Neural cell (in vitro differentiated cells): ENCODE measurements around the gene PATL2.

Experiments used
- EP300 ChIP-seq: fragments of 450-650 bp; conservative IDR thresholded peaks from 2 replicates; pipeline ENCODE4 v1.6.1; 2014; ENCODE audit warnings: antibody characterized with exemption, mild to moderate bottlenecking, moderate library complexity; ENCODE audit not compliant: poor library complexity, severe bottlenecking
- RAD21 ChIP-seq: fragments of 450-650 bp; conservative IDR thresholded peaks from 2 replicates; pipeline ENCODE4 v1.6.1; 2014; ENCODE audit warnings: antibody characterized with exemption, mild to moderate bottlenecking, moderate library complexity
- TF ChIP-seq, protein P1 (sequence below): fragments of 450-650 bp; IDR thresholded peaks from 2 replicates; pipeline ENCODE4 v1.5.1; 2014; ENCODE audit warnings: antibody characterized with exemption, mild to moderate bottlenecking, moderate library complexity; ENCODE audit not compliant: poor library complexity, severe bottlenecking
- TF ChIP-seq, protein P2 (sequence below): IDR thresholded peaks from 2 replicates; pipeline ENCODE4 v1.6.1; 2012; ENCODE audit warnings: borderline replicate concordance

DNA sequence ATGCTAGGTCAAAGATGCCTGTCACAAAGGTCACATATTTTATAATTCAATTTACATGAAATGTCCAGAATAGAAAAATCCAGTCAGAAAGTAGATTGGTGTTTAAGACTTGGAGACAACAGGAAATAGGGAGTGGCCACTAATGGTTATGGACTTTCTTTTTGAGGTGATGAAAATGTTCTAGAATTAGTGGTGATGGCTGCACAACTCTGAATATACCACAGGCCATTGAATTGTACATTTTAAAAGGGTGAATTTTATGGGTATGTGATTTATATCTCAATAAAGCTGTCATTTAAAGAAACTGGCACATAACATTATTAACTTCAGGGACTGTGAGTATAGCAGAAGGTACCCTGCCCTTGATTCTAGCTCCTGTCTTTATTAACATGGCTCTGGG is 63.5 kb downstream of the PATL2 start:
- TF ChIP-seq, protein P1, sequence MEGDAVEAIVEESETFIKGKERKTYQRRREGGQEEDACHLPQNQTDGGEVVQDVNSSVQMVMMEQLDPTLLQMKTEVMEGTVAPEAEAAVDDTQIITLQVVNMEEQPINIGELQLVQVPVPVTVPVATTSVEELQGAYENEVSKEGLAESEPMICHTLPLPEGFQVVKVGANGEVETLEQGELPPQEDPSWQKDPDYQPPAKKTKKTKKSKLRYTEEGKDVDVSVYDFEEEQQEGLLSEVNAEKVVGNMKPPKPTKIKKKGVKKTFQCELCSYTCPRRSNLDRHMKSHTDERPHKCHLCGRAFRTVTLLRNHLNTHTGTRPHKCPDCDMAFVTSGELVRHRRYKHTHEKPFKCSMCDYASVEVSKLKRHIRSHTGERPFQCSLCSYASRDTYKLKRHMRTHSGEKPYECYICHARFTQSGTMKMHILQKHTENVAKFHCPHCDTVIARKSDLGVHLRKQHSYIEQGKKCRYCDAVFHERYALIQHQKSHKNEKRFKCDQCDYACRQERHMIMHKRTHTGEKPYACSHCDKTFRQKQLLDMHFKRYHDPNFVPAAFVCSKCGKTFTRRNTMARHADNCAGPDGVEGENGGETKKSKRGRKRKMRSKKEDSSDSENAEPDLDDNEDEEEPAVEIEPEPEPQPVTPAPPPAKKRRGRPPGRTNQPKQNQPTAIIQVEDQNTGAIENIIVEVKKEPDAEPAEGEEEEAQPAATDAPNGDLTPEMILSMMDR: no peak
- TF ChIP-seq EP300: no peak
- TF ChIP-seq, protein P2, sequence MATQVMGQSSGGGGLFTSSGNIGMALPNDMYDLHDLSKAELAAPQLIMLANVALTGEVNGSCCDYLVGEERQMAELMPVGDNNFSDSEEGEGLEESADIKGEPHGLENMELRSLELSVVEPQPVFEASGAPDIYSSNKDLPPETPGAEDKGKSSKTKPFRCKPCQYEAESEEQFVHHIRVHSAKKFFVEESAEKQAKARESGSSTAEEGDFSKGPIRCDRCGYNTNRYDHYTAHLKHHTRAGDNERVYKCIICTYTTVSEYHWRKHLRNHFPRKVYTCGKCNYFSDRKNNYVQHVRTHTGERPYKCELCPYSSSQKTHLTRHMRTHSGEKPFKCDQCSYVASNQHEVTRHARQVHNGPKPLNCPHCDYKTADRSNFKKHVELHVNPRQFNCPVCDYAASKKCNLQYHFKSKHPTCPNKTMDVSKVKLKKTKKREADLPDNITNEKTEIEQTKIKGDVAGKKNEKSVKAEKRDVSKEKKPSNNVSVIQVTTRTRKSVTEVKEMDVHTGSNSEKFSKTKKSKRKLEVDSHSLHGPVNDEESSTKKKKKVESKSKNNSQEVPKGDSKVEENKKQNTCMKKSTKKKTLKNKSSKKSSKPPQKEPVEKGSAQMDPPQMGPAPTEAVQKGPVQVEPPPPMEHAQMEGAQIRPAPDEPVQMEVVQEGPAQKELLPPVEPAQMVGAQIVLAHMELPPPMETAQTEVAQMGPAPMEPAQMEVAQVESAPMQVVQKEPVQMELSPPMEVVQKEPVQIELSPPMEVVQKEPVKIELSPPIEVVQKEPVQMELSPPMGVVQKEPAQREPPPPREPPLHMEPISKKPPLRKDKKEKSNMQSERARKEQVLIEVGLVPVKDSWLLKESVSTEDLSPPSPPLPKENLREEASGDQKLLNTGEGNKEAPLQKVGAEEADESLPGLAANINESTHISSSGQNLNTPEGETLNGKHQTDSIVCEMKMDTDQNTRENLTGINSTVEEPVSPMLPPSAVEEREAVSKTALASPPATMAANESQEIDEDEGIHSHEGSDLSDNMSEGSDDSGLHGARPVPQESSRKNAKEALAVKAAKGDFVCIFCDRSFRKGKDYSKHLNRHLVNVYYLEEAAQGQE: no peak
- TF ChIP-seq RAD21: no peak
